GM12801 (cell line): ENCODE data around the gene ZSCAN12.

Experiments
- TF ChIP-seq, protein P1 (sequence below): IDR thresholded peaks from one replicate; pipeline ENCODE4 v1.5.1; 2011; ENCODE audit warnings: control low read depth; ENCODE audit not compliant: insufficient read length; ENCODE audit errors: extremely low read depth

ZSCAN12 gene

GRCh38 chr6:28407401-28407800, 7.9 kb upstream of the ZSCAN12 start:
- TF ChIP-seq, protein P1, sequence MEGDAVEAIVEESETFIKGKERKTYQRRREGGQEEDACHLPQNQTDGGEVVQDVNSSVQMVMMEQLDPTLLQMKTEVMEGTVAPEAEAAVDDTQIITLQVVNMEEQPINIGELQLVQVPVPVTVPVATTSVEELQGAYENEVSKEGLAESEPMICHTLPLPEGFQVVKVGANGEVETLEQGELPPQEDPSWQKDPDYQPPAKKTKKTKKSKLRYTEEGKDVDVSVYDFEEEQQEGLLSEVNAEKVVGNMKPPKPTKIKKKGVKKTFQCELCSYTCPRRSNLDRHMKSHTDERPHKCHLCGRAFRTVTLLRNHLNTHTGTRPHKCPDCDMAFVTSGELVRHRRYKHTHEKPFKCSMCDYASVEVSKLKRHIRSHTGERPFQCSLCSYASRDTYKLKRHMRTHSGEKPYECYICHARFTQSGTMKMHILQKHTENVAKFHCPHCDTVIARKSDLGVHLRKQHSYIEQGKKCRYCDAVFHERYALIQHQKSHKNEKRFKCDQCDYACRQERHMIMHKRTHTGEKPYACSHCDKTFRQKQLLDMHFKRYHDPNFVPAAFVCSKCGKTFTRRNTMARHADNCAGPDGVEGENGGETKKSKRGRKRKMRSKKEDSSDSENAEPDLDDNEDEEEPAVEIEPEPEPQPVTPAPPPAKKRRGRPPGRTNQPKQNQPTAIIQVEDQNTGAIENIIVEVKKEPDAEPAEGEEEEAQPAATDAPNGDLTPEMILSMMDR = no peak

- TF ChIP-seq, protein P1 = no peak
Measured at GRCh38 chr6:28402197-28402596, 2.6 kb upstream of the ZSCAN12 start.

DNA sequence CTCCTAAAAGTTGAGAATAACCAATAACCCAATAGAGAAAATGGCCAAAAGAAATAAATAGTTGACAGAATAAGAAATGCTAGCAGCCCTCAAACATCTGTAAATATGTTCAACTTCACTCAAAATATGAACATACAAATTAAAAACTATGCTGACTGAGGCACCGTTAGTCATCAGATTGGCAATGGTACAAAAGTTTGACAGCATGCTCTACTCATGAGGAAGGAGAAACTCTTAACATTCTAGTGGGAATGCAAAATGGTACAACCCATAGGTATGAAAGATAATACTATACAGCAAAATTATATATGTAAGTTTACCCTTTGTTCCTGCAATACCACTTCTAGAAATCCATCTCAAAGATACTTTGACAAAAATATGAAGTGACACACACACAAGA, 1.6 kb upstream of the ZSCAN12 start:
- TF ChIP-seq, protein P1 = no peak

GRCh38 chr6:28400122-28400451, 540 bp upstream of the ZSCAN12 start:
- TF ChIP-seq, protein P1 = no peak

GRCh38 chr6:28395918-28396317, 3.6 kb downstream of the ZSCAN12 start:
- TF ChIP-seq, protein P1 = no peak

DNA sequence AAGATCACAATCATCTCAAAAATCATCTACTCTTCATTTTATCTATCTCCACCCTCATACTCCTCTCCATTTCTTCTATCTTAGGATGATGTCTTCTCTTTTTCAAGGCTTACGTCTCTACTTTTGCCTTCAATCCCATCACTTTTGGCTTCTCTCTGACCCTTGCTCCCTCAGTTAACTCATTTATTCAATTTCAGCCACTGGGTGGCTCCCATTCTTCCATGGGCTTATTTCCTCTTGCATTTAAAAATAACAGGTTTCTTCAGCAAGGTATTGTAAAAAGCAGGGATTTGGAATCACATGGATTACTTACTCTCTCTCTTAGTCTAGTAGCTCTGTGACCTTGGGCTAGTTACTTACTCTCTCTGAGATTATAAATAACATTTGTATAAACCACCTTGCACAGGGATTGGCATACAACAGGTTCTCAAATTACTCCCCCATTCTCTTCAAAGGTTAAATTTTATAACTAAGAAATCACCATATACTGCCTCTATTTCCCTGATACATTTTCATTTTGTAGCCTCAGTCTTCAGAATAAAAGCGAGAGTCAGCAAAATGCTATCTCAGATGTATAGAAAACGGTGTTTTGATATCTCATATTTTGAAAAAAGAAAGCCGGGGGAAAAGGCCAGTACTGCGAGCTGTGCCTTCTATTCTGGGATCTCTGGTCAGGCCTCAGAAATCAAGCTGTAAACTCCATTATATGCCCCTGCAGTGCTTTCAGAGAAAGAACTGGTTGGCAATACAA, 5.5 kb downstream of the ZSCAN12 start:
- TF ChIP-seq, protein P1 = no peak

DNA sequence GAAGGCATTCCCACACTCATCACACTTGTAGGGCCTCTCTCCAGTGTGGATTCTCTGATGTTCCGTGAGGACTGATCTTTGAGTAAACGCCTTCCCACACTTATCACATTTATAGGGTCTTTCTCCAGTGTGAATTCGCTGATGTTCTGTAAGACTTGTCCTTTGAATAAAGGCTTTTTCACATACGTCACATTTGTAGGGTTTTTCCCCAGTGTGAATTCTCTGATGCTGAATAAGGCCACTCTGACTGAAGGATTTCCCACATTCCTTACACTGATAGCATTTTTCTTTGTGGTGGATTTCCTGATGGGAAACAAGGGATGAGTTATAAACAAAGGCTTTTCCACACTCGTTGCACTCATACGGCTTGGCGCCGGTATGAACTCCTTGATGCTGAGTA, 8.9 kb downstream of the ZSCAN12 start:
- TF ChIP-seq, protein P1 = no peak
